Gastrocnemius medialis (tissue), 4 donors: Measurements from ENCODE around the gene GLE1. TPM values are rescaled to one million over a fixed set of nuclear protein-coding genes. Genes with fewer than 3 reads are reported as not detected.

Experiments
- ATAC-seq, 2 donors: fragments of 150-250 bp; one replicate each; pipeline ENCODE4 v1.9.1; 2016
- DNase-seq, 2 donors: peaks; one replicate each; pipeline ENCODE4 v3.0.0-alpha.2; 2019
- H3K27ac ChIP-seq, 4 donors: fragments of 200-600 bp; sonication (generic); 1 replicate in 1 of 4; 2 replicates in 3 of 4; pipeline ENCODE4 v1.5.1; 2016 to 2018; ENCODE audit warnings: mild to moderate bottlenecking in 2 of 4, moderate library complexity in 1 of 4
- H3K27me3 ChIP-seq, 3 donors: fragments of 200-600 bp; sonication (generic) in 2 of 3; 1 replicate in 1 of 3; 2 replicates in 2 of 3; pipeline versions ENCODE4 v1.5.1 to v1.6.0; 2016 to 2019; ENCODE audit warnings: mild to moderate bottlenecking in 1 of 3, moderate library complexity in 1 of 3
- H3K36me3 ChIP-seq, 2 donors: fragments of 200-600 bp; sonication (generic) in 1 of 2; one replicate each; pipeline ENCODE4 v1.5.1; 2017 to 2018
- H3K4me1 ChIP-seq, 2 donors: fragments of 200-600 bp; sonication (generic) in 1 of 2; one replicate each; pipeline ENCODE4 v1.5.1; 2016 to 2017; ENCODE audit warnings: mild to moderate bottlenecking in 2 of 2
- H3K4me3 ChIP-seq, 4 donors: fragments of 200-600 bp; sonication (generic) in 3 of 4; 1 replicate in 1 of 4; 2 replicates in 3 of 4; pipeline ENCODE4 v1.5.1; 2016 to 2019; ENCODE audit warnings: mild to moderate bottlenecking in 2 of 4
- H3K9me3 ChIP-seq, 3 donors: fragments of 200-600 bp; sonication (generic) in 2 of 3; 1 replicate in 1 of 3; 2 replicates in 2 of 3; pipeline ENCODE4 v1.5.1; 2016 to 2019
- CTCF ChIP-seq, 5 experiments: fragments of 450-650 bp in 3 of 5; fragments of 200-600 bp in 2 of 5; sonication (generic) in 2 of 5; IDR thresholded peaks in 4 of 5; conservative IDR thresholded peaks in 1 of 5; 1 replicate in 4 of 5; 2 replicates in 1 of 5; pipeline ENCODE4 v1.5.1; 2016 to 2019; ENCODE audit warnings: antibody characterized with exemption in 5 of 5, mild to moderate bottlenecking in 3 of 5, moderate library complexity in 3 of 5
- POLR2A ChIP-seq, 2 donors: fragments of 450-650 bp; IDR thresholded peaks; one replicate each; pipeline ENCODE4 v1.6.1; 2017; ENCODE audit warnings: antibody characterized with exemption in 2 of 2, mild to moderate bottlenecking in 2 of 2, moderate library complexity in 2 of 2
- in situ Hi-C, 4 donors: fragments of 200-750 bp; cut with MboI; loops; one replicate each; pipeline versions ENCODE4 v1.15.0 to v1.8.0; 2017; ENCODE audit warnings: low sequenced_read_pairs in 4 of 4
- intact Hi-C: fragments of 100-400 bp; cut with DNase I; formaldehyde crosslinking; loops from one replicate; pipeline ENCODE4 v1.15.1; 2023; ENCODE audit warnings: low total_unique reads
- total RNA-seq, 4 donors: library from RNA; depleted of rRNA; stranded (reverse); fragments of >200 nt; gene quantifications; one replicate each; pipeline versions ENCODE4 v1.1.0 to v1.2.3, GENCODE V29; 2016

GLE1 gene
- total RNA-seq, 4 donors from 2014 or later = 31.4 to 56.7 (median 32.7) TPM

- in situ Hi-C loops = no loop called here
- TF ChIP-seq POLR2A (IDR thresholded peaks at IDR 0.05) (no peak), CTCF (IDR thresholded peaks at IDR 0.05 in 4 of 5, conservative IDR thresholded peaks at IDR 0.05 in 1 of 5) (no peak)
- Histone ChIP-seq H3K4me1 (no peaks in the 10 kb centered on the region), H3K4me3 (no peak overlapping the region), H3K27ac (no peak overlapping the region), H3K27me3 (no peaks in the 10 kb centered on the region), H3K36me3 (peaks cover 0 to 11% of the 10 kb centered on the region in 2 donors), H3K9me3 (no peaks in the 10 kb centered on the region)
- DNase-seq = no peak
- no peak for ATAC-seq
- intact Hi-C loops = no loop called here
These were observed 9.2 kb upstream of the GLE1 start for GRCh38 chr9:128495296-128495695.

GRCh38 chr9:128495804-128496417 lies 8.6 kb upstream of the GLE1 start:
- intact Hi-C loops = no loop called here
- H3K4me3 ChIP-seq = no peak overlapping the region
- no peaks in the 10 kb centered on the region for H3K9me3 ChIP-seq
- no peaks in the 10 kb centered on the region for H3K27me3 ChIP-seq
- peaks cover 0 to 11% of the 10 kb centered on the region in 2 donors for H3K36me3 ChIP-seq
- no peak for ATAC-seq
- no peak for DNase-seq
- TF ChIP-seq POLR2A (IDR thresholded peaks at IDR 0.05) = no peak
- no peak for TF ChIP-seq CTCF (IDR thresholded peaks at IDR 0.05 in 4 of 5, conservative IDR thresholded peaks at IDR 0.05 in 1 of 5)
- in situ Hi-C loops = no loop called here
- no peaks in the 10 kb centered on the region for H3K4me1 ChIP-seq
- H3K27ac ChIP-seq = no peak overlapping the region

- H3K27me3 ChIP-seq = no peaks in the 10 kb centered on the region
- H3K4me3 ChIP-seq = no peak overlapping the region
- no peaks in the 10 kb centered on the region for H3K4me1 ChIP-seq
- no peak for DNase-seq
- peaks cover 0 to 5% of the 10 kb centered on the region in 2 donors for H3K36me3 ChIP-seq
- no peak for ATAC-seq
- intact Hi-C loops = no loop called here
- H3K9me3 ChIP-seq = no peaks in the 10 kb centered on the region
- TF ChIP-seq CTCF (IDR thresholded peaks at IDR 0.05 in 4 of 5, conservative IDR thresholded peaks at IDR 0.05 in 1 of 5) (no peak), POLR2A (IDR thresholded peaks at IDR 0.05) (no peak)
- H3K27ac ChIP-seq = no peak overlapping the region
- in situ Hi-C loops = no loop called here
These were observed 6.5 kb upstream of the GLE1 start for GRCh38 chr9:128497824-128498610.

- in situ Hi-C loops = no loop called here
- ATAC-seq = no peak
These were observed 5.6 kb upstream of the GLE1 start for GRCh38 chr9:128498911-128499310.

More at GRCh38 chr9:128498911-128499310, 5.6 kb upstream of the GLE1 start:
- TF ChIP-seq POLR2A (IDR thresholded peaks at IDR 0.05) = no peak
- no peak for TF ChIP-seq CTCF (IDR thresholded peaks at IDR 0.05 in 4 of 5, conservative IDR thresholded peaks at IDR 0.05 in 1 of 5)
- intact Hi-C loops = no loop called here
- Histone ChIP-seq H3K36me3 (peaks cover 0 to 5% of the 10 kb centered on the region in 2 donors), H3K4me1 (peaks cover 3 to 4% of the 10 kb centered on the region in 2 donors), H3K27me3 (no peaks in the 10 kb centered on the region), H3K4me3 (no peak overlapping the region), H3K9me3 (no peaks in the 10 kb centered on the region), H3K27ac (no peak overlapping the region)
- DNase-seq = no peak
